IPS DF 19.7 (cell line): ENCODE data around the gene DNAJC5.
"Not testable (repeated sequence)": the region's sequence is repeated elsewhere in the genome, so short reads cannot be mapped to it uniquely, and the experiment has no call there.

Experiments
- DNase-seq: peaks from one replicate; pipeline ENCODE4 v3.0.0-alpha.2; 2013; ENCODE audit warnings: low read depth, low spot score

DNAJC5 gene

GRCh38 chr20:63968136-63968927 is 73.4 kb downstream of the DNAJC5 start:
- DNase-seq, result no peak

GRCh38 chr20:63968928-63969760 is 74.2 kb downstream of the DNAJC5 start:
- DNase-seq, result no peak

GRCh38 chr20:63969838-63970713 is 75.2 kb downstream of the DNAJC5 start, which contains the start of gene ZNF512B:
ZNF512B (minus strand) TSS chr20:63969930; CDS start chr20:63967950, 1,980 bp downstream.
- no peak for DNase-seq

- DNase-seq, result no peak
These were observed 75.9 kb downstream of the DNAJC5 start for GRCh38 chr20:63970714-63971431.

DNA sequence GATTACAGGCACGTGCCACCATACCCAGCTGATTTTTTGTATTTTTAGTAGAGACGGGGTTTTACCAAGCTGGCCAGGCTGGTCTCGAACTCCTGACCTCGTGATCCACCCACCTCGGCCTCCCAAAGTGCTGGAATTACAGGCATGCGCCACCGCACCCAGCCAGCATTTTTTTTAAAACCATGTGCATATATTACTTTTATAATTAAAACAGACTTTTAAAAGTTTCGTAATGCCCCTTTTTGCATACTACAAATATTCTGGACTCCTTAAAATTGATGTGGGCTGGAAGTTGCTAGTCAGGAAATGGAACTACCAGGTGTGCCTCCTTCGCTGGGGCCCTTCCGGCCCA is 77.0 kb downstream of the DNAJC5 start:
- DNase-seq, result not testable (repeated sequence)

- DNase-seq, result no peak
These were observed 77.6 kb downstream of the DNAJC5 start for GRCh38 chr20:63972312-63973159.

DNA sequence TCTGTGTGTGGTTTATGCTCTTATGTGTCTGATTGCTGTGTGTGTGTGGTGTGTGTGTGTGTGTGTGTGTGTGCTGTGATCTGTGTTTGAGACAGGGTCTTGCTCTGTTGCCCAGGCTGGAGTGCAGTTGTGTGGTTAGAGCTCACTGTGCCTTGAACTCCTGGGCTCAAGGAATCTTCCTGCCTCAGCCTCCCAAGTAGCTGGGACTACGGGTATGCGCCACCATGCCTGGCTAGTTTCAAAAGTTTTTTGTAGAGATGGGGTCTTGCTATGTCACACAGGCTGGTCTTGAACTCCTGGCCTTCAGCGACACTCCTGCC is 78.2 kb downstream of the DNAJC5 start:
- no peak for DNase-seq

- DNase-seq, result no peak
These were observed 78.9 kb downstream of the DNAJC5 start for GRCh38 chr20:63973636-63974401.

- DNase-seq, result no peak
These were observed 79.7 kb downstream of the DNAJC5 start for GRCh38 chr20:63974402-63975200.

- DNase-seq, result not testable (repeated sequence)
These were observed 81.6 kb downstream of the DNAJC5 start for GRCh38 chr20:63976511-63976910.

DNA sequence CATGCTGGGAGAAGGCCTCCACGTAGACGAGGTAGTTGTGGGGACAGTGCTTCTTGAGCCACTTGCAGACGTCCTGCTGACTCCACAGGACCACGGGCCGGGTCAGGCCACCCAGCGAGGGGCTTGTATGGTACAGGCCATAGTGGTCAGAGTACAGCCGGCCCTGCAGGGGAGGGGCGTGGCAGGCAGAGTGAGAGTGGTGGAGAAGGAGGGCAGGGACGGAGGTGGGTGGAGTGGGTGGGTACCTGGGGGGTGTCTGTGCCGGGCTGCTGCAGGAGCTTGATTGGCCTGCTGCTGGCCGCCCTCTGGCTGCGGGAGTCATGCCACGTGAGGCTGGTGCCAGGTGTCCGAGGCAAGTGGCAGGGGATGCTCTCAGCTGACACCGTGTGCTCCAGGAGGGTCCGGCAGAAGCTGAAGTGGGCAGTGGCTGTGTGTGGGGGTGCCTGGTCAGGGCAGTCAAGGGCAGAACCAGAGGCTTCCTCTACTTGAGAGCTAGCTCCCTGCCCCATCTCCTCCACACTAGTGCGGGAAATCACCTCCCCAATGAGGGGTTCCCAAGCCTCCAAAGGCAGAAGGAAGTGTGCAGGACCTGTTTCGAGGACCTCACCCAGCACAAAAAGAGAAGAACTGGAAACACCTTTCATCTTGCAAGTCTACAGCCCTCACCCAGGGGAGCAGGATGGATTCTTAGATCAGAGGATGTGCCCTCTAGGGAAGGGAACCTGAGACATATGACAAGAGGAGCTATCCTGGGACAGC is 82.2 kb downstream of the DNAJC5 start:
- DNase-seq, result no peak

- no peak for DNase-seq
These were observed 82.9 kb downstream of the DNAJC5 start for GRCh38 chr20:63977739-63978276.

- no peak for DNase-seq
These were observed 83.6 kb downstream of the DNAJC5 start for GRCh38 chr20:63978319-63979228.

DNA sequence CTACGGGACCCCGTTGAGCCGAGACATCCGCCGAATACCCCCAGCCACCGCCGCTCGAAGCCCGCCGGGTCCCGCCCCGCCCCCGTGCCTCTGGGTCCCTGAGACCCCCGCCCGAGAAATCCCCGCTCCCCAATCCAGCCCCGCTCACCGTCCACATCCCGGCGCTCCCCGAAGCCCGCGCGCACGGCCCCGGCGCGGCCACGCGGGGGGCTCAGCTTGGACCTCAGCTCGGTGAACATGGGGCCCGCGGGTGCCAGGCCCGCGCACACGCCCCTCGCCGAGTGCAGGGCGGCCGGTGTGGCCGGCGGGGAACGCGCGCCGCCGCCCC is 84.3 kb downstream of the DNAJC5 start:
- no peak for DNase-seq

- no peak for DNase-seq
These were observed 84.8 kb downstream of the DNAJC5 start, which contains the start of gene SAMD10 for GRCh38 chr20:63979557-63980316. SAMD10 (minus strand) TSS chr20:63979642; CDS start chr20:63979467, 175 bp downstream.

GRCh38 chr20:63980317-63980805 is 85.4 kb downstream of the DNAJC5 start:
- DNase-seq, result no peak
